ENCODE data around the gene PXDN.

DNA sequence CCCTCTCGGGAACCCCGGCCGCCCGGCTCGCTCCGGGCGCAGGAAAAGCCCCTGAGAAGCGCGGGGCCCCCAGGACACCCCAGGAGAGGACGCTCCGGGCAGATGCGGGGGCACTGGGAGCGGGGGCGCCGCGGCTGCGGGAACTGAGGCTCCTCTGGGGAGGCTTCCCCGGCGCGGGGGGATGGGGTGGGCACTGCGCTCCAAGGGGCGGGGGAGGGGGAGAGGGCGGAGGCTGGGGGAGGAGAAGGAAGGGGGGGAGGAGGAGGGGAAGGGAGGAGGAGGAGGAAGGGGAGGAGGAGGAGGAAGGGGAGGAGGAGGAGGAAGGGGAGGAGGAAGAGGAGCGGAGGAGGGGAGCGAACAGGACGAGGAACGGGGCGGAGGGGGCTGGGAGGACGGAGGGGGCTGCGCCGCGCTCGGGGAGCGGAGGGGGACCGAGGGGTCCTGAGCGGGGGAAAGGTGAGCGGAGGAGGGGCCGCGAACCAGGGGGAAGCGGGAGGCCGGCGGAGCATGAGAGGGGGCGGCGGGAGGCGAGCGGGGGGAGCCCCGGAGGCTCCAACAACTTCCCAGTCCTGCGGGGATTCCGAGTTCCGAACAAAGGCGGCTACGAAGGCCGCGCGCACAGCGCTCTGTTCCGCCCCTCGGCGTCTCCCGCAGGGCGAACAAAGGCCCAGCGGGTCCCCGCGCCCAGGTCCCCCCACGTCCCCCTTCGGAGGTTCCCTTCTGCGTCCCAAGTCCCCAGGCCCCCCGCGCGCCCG, 742 bp downstream of the PXDN start:
- no peak for TF ChIP-seq EZH2 (IDR thresholded peaks at IDR 0.05)
- no peak for TF ChIP-seq FOXP2 (optimal IDR thresholded peaks at IDR 0.05; ENCODE audit: control extremely low read depth, extremely low read length, insufficient read depth)
